Endothelial cell of umbilical vein (primary cell): ENCODE measurements around the gene PANX1. TPM values are rescaled to one million over a fixed set of nuclear protein-coding genes. Genes with fewer than 3 reads are reported as not detected.

Experiments
- BruUV-seq: library from RNA; stranded (reverse); fragments of 400-500 nt; replicated peaks from 2 replicates; lab custom pipeline; 2021; lab: Mats Ljungman, UMichigan
- CTCF ChIA-PET: fragments of 300-600, 350-600 bp; sonication (Branson Sonifier 250); formaldehyde crosslinking; loops from one replicate; lab custom pipeline; 2021; ENCODE audit warnings: antibody characterized with exemption, inconsistent platforms; lab: Charles Lee
- POLR2A ChIA-PET: fragments of 300-600, 350-600 bp; sonication (Branson Sonifier 250); formaldehyde crosslinking; loops from one replicate; lab custom pipeline; 2021; ENCODE audit warnings: antibody characterized with exemption, inconsistent platforms; lab: Charles Lee
- DNase-seq: peaks from one replicate; pipeline ENCODE4 v3.0.0-alpha.2; 2011; ENCODE audit warnings: low read depth, low spot score
- FAIRE-seq: peaks from 2 replicates; lab custom pipeline; 2011; peaks lifted over from hg19 to GRCh38; lab: Jason Lieb, UNC
- H2AFZ ChIP-seq: 2 replicates; pipeline ENCODE4 v1.6.0; 2012; ENCODE audit warnings: low read depth, low read length, control low read depth, inconsistent platforms
- H3K27ac ChIP-seq: 2 replicates; pipeline ENCODE4 v1.5.1; 2011; ENCODE audit warnings: low read depth, mild to moderate bottlenecking, control low read depth, low read length, moderate library complexity; ENCODE audit not compliant: insufficient read depth
- H3K27me3 ChIP-seq, 2 experiments: 2 replicates each; pipeline versions ENCODE4 v1.6.0 to v1.6.1; 2011; ENCODE audit warnings: low read length in 2 of 2, mixed read lengths in 1 of 2; ENCODE audit not compliant: control insufficient read depth in 2 of 2, insufficient read depth in 2 of 2
- H3K36me3 ChIP-seq, 2 experiments: 2 replicates in 1 of 2; 3 replicates in 1 of 2; pipeline ENCODE4 v1.5.1; 2011; ENCODE audit warnings: low read length in 2 of 2, mild to moderate bottlenecking in 1 of 2, moderate library complexity in 1 of 2; ENCODE audit not compliant: control insufficient read depth in 2 of 2, insufficient read depth in 2 of 2; ENCODE audit errors: extremely low read depth in 1 of 2
- H3K4me1 ChIP-seq: 3 replicates; pipeline ENCODE4 v1.5.1; 2011; ENCODE audit warnings: mild to moderate bottlenecking, low read length; ENCODE audit not compliant: control insufficient read depth, insufficient read depth; ENCODE audit errors: extremely low read depth
- H3K4me2 ChIP-seq: 2 replicates; pipeline ENCODE4 v1.6.1; 2011; ENCODE audit warnings: low read length, control low read depth, mixed read lengths; ENCODE audit not compliant: insufficient read depth
- H3K4me3 ChIP-seq, 3 experiments: fragments of 200-600 bp in 1 of 3; sonication (generic), shearing (Covaris generic) in 1 of 3; replicated peaks in 1 of 3; 2 replicates each; pipeline ENCODE4 v1.5.1; 2011 to 2016; ENCODE audit warnings: control low read depth in 3 of 3, low read length in 3 of 3, mild to moderate bottlenecking in 2 of 3, inconsistent platforms in 1 of 3, low read depth in 1 of 3, moderate library complexity in 1 of 3; ENCODE audit not compliant: insufficient read depth in 1 of 3
- H3K79me2 ChIP-seq: 2 replicates; pipeline ENCODE4 v1.6.0; 2012; ENCODE audit warnings: low read length, inconsistent platforms; ENCODE audit not compliant: control insufficient read depth, insufficient read depth
- H3K9ac ChIP-seq: replicated peaks from 2 replicates; pipeline ENCODE3; 2011; ENCODE audit warnings: low read length, control low read depth; ENCODE audit not compliant: insufficient read depth; ENCODE audit errors: extremely low read depth
- H3K9me1 ChIP-seq: replicated peaks from 3 replicates; pipeline ENCODE4 v1.6.0; 2011; ENCODE audit warnings: mild to moderate bottlenecking, low read length; ENCODE audit not compliant: control insufficient read depth, insufficient read depth; ENCODE audit errors: extremely low read depth
- H3K9me3 ChIP-seq: replicated peaks from 2 replicates; pipeline ENCODE4 v1.5.1; 2012; ENCODE audit warnings: low read length, inconsistent platforms; ENCODE audit not compliant: control insufficient read depth, insufficient read depth
- H4K20me1 ChIP-seq: replicated peaks from 2 replicates; pipeline ENCODE3; 2011; ENCODE audit warnings: mild to moderate bottlenecking, low read length; ENCODE audit not compliant: control insufficient read depth, insufficient read depth; ENCODE audit errors: extremely low read depth
- EZH2 ChIP-seq: IDR thresholded peaks from 2 replicates; pipeline ENCODE4 v1.6.1; 2012; ENCODE audit warnings: borderline replicate concordance, low read depth, mild to moderate bottlenecking, moderate library complexity, low read length, inconsistent platforms; ENCODE audit not compliant: severe bottlenecking
- FOS ChIP-seq: IDR thresholded peaks from 2 replicates; pipeline ENCODE4 v1.6.1; 2011; ENCODE audit warnings: mild to moderate bottlenecking, low read length, moderate library complexity, borderline replicate concordance; ENCODE audit not compliant: insufficient read depth
- GATA2 ChIP-seq: IDR thresholded peaks from 2 replicates; pipeline ENCODE4 v1.7.0; 2011; ENCODE audit warnings: low read depth, mild to moderate bottlenecking, moderate library complexity, mixed read lengths, low read length; ENCODE audit not compliant: insufficient read length, insufficient read depth
- JUN ChIP-seq: IDR thresholded peaks from 2 replicates; pipeline ENCODE4 v1.6.1; 2011; ENCODE audit warnings: borderline replicate concordance, low read depth; ENCODE audit not compliant: insufficient read length, insufficient read depth
- MYC ChIP-seq: IDR thresholded peaks from one replicate; pipeline ENCODE4 v1.6.1; 2011; ENCODE audit warnings: mild to moderate bottlenecking, low read depth, low read length
- POLR2A ChIP-seq: IDR thresholded peaks from 2 replicates; pipeline ENCODE4 v1.6.1; 2012; ENCODE audit warnings: low read depth, mild to moderate bottlenecking, control low read depth, low read length
- POLR2AphosphoS5 ChIP-seq: IDR thresholded peaks from 2 replicates; pipeline ENCODE4 v1.6.1; 2012; ENCODE audit warnings: low read depth, mild to moderate bottlenecking, control low read depth, low read length, moderate library complexity; ENCODE audit not compliant: insufficient read depth
- dilution Hi-C: fragments of 300-500 bp; cut with MboI; formaldehyde crosslinking; loops from one replicate; pipeline ENCODE4 v1.15.0; 2019; ENCODE audit warnings: low sequenced_read_pairs; ENCODE audit not compliant: extremely low pct_ligation_motif_present
- intact Hi-C: fragments of 100-400 bp; cut with micrococcal nuclease; formaldehyde crosslinking; loops from one replicate; pipeline ENCODE4 v1.10.0; 2022
- polyA plus RNA-seq, 4 experiments: library from polyadenylated mRNA; depleted of rRNA in 3 of 4; stranded (reverse) in 3 of 4; unstranded in 1 of 4; fragments of >200 nt; gene quantifications; 2 replicates each; pipeline versions ENCODE4 v1.2.1 to v1.2.3, GENCODE V29; 2011 to 2012; ENCODE audit warnings: missing spikeins in 1 of 4
- total RNA-seq: library from RNA; stranded (reverse); gene quantifications from 2 replicates; pipeline ENCODE4 v1.2.3, GENCODE V29; 2021
- TF ChIP-seq, protein P1 (sequence below), 2 donors: IDR thresholded peaks; 1 replicate in 1 of 2; 2 replicates in 1 of 2; pipeline ENCODE4 v1.5.1; 2011; ENCODE audit warnings: low read length in 2 of 2, mild to moderate bottlenecking in 2 of 2, moderate library complexity in 2 of 2, control low read depth in 1 of 2, inconsistent platforms in 1 of 2, low read depth in 1 of 2; ENCODE audit not compliant: insufficient read depth in 1 of 2; ENCODE audit errors: extremely low read depth in 1 of 2
- TF ChIP-seq, protein P2 (sequence below): IDR thresholded peaks from 2 replicates; pipeline ENCODE4 v1.6.1; 2011; ENCODE audit not compliant: insufficient read depth, insufficient read length

Gene PANX1
- total and polyA plus RNA-seq, 2 donors (not counting 3 experiments of a cell fraction or from before 2014, with no cell fraction given) = 9.5 to 20.9 TPM

DNA sequence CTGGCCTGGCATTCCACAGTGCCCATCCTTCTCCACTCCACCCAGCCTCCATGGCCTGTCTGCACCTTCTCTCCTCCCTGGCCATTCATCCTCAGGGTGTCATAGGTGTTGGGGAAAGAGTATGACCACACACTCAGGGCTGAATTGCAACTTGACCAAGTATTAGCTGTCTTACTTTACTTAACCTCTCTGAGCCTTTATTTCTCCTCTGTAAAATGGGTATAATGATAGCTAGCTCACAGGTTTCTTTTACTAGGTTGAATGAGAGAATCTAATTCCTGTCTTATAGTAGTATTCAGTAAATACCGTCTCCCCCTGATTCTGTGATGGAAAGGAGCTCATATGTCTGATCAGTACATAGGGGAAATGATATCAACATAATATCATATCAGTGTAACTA is 16.0 kb downstream of the PANX1 start:
- Histone ChIP-seq H2AFZ (no peak overlapping the region), H3K9me1 (no peaks in the 10 kb centered on the region), H3K9me3 (no peaks in the 10 kb centered on the region), H3K9ac (no peak overlapping the region), H3K4me3 (no peak overlapping the region), H3K4me1 (peaks cover 40% of the 10 kb centered on the region), H3K27ac (no peak overlapping the region), H3K27me3 (no peaks in the 10 kb centered on the region), H4K20me1 (no peaks in the 10 kb centered on the region), H3K4me2 (no peak overlapping the region), H3K36me3 (no peaks in the 10 kb centered on the region), H3K79me2 (peaks cover 67% of the 10 kb centered on the region)
- no TSS peak for BruUV-seq
- no peak for FAIRE-seq
- intact Hi-C loops = loop anchor here (5.0 kb wide), 1 partner anchor 602 kb away; the partner anchor contains the start of gene SMCO4
- ChIA-PET POLR2A (interaction anchor here (1.3 kb wide), 1 partner anchor 9 kb away, joined by 4 read pairs; no protein-coding TSS in a partner anchor), CTCF (no interaction called here)
- no peak for DNase-seq
- TF ChIP-seq, protein P1, sequence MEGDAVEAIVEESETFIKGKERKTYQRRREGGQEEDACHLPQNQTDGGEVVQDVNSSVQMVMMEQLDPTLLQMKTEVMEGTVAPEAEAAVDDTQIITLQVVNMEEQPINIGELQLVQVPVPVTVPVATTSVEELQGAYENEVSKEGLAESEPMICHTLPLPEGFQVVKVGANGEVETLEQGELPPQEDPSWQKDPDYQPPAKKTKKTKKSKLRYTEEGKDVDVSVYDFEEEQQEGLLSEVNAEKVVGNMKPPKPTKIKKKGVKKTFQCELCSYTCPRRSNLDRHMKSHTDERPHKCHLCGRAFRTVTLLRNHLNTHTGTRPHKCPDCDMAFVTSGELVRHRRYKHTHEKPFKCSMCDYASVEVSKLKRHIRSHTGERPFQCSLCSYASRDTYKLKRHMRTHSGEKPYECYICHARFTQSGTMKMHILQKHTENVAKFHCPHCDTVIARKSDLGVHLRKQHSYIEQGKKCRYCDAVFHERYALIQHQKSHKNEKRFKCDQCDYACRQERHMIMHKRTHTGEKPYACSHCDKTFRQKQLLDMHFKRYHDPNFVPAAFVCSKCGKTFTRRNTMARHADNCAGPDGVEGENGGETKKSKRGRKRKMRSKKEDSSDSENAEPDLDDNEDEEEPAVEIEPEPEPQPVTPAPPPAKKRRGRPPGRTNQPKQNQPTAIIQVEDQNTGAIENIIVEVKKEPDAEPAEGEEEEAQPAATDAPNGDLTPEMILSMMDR (IDR thresholded peaks at IDR 0.05; ENCODE audit: extremely low read depth in 1 of 2, insufficient read depth in 1 of 2, low read depth in 1 of 2, low read length in 2 of 2) = no peak
- TF ChIP-seq EZH2 = no peak
- TF ChIP-seq JUN = no peak
- TF ChIP-seq, protein P2, sequence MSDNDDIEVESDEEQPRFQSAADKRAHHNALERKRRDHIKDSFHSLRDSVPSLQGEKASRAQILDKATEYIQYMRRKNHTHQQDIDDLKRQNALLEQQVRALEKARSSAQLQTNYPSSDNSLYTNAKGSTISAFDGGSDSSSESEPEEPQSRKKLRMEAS = no peak
- TF ChIP-seq MYC = no peak
- no peak for TF ChIP-seq POLR2AphosphoS5
- no peak for TF ChIP-seq POLR2A
- no peak for TF ChIP-seq GATA2
- TF ChIP-seq FOS = no peak
- dilution Hi-C loops = no loop called here
